HUES64 (cell line): ENCODE data around the gene C1orf87.

Source experiments
- H3K27ac ChIP-seq: 2 replicates; pipeline ENCODE4 v1.7.0; 2013; ENCODE audit warnings: low read depth, low read length, inconsistent platforms
- H3K27me3 ChIP-seq: 2 replicates; pipeline ENCODE4 v1.6.1; 2013; ENCODE audit warnings: mild to moderate bottlenecking, low read length; ENCODE audit not compliant: insufficient read depth
- H3K36me3 ChIP-seq: 2 replicates; pipeline ENCODE4 v1.6.1; 2013; ENCODE audit warnings: mild to moderate bottlenecking, low read length; ENCODE audit not compliant: insufficient read depth
- H3K4me1 ChIP-seq: 2 replicates; pipeline ENCODE4 v1.6.1; 2013; ENCODE audit warnings: mild to moderate bottlenecking, low read length, moderate library complexity; ENCODE audit not compliant: insufficient read depth
- H3K4me3 ChIP-seq: 2 replicates; pipeline ENCODE4 v1.5.1; 2013; ENCODE audit warnings: mild to moderate bottlenecking, low read length, moderate library complexity
- H3K9ac ChIP-seq: 2 replicates; pipeline ENCODE4 v1.6.1; 2013; ENCODE audit warnings: mild to moderate bottlenecking, low read depth, low read length
- H3K9me3 ChIP-seq: 2 replicates; pipeline ENCODE4 v1.6.1; 2013; ENCODE audit warnings: low read depth, low read length; ENCODE audit not compliant: insufficient read depth
- WGBS: fragments of 150-250, 120-280 bp; methylation state at CpG from one replicate; pipeline ENCODE4 v1.1.7; 2013; ENCODE audit warnings: missing lambda C conversion rate; 5-methylcytosine and 5-hydroxymethylcytosine counted together

C1orf87 gene

GRCh38 chr1:60101516-60101915 lies 27.9 kb upstream of the C1orf87 start:
- Histone ChIP-seq H3K4me3 (no peak overlapping the region), H3K36me3 (no peaks in the 10 kb centered on the region), H3K27ac (no peak overlapping the region), H3K9me3 (no peaks in the 10 kb centered on the region), H3K27me3 (no peaks in the 10 kb centered on the region), H3K9ac (no peak overlapping the region), H3K4me1 (no peaks in the 10 kb centered on the region)
- 92% methylated on average over 2 of the region's 2 CpGs for WGBS

- Histone ChIP-seq H3K4me1 (no peaks in the 10 kb centered on the region), H3K36me3 (no peaks in the 10 kb centered on the region), H3K27me3 (no peaks in the 10 kb centered on the region), H3K27ac (no peak overlapping the region), H3K9me3 (no peaks in the 10 kb centered on the region), H3K9ac (no peak overlapping the region), H3K4me3 (no peak overlapping the region)
- 94% methylated on average over 6 of the region's 6 CpGs for WGBS
Measured at GRCh38 chr1:60091195-60091715, 17.7 kb upstream of the C1orf87 start.

- no peak overlapping the region for H3K9ac ChIP-seq
- no peak overlapping the region for H3K27ac ChIP-seq
- no peaks in the 10 kb centered on the region for H3K4me1 ChIP-seq
- WGBS: 92% methylated on average over 2 of the region's 2 CpGs
- no peak overlapping the region for H3K4me3 ChIP-seq
- no peaks in the 10 kb centered on the region for H3K36me3 ChIP-seq
- no peaks in the 10 kb centered on the region for H3K27me3 ChIP-seq
- H3K9me3 ChIP-seq: no peaks in the 10 kb centered on the region
Measured at GRCh38 chr1:60090655-60091054, 17.1 kb upstream of the C1orf87 start.

GRCh38 chr1:60088620-60089155 lies 15.1 kb upstream of the C1orf87 start:
- Histone ChIP-seq H3K36me3 (no peaks in the 10 kb centered on the region), H3K9ac (no peak overlapping the region), H3K4me1 (no peaks in the 10 kb centered on the region), H3K27me3 (no peaks in the 10 kb centered on the region), H3K27ac (no peak overlapping the region), H3K9me3 (no peaks in the 10 kb centered on the region), H3K4me3 (no peak overlapping the region)
- 90% methylated on average over 5 of the region's 5 CpGs for WGBS

- Histone ChIP-seq H3K9me3 (no peaks in the 10 kb centered on the region), H3K36me3 (no peaks in the 10 kb centered on the region), H3K9ac (no peak overlapping the region), H3K27ac (no peak overlapping the region), H3K4me1 (no peaks in the 10 kb centered on the region), H3K27me3 (no peaks in the 10 kb centered on the region), H3K4me3 (no peak overlapping the region)
Measured at GRCh38 chr1:60087681-60088080, 14.1 kb upstream of the C1orf87 start.

GRCh38 chr1:60078182-60078581 lies 4.6 kb upstream of the C1orf87 start:
- 93% methylated on average over 4 of the region's 4 CpGs for WGBS
- peaks cover 11% of the 10 kb centered on the region for H3K27me3 ChIP-seq
- no peaks in the 10 kb centered on the region for H3K9me3 ChIP-seq

GRCh38 chr1:60071296-60071695 lies 2.3 kb downstream of the C1orf87 start:
- no peak overlapping the region for H3K4me3 ChIP-seq
- no peaks in the 10 kb centered on the region for H3K4me1 ChIP-seq
- no peaks in the 10 kb centered on the region for H3K36me3 ChIP-seq
- H3K27ac ChIP-seq: no peak overlapping the region
- H3K27me3 ChIP-seq: peaks cover 29% of the 10 kb centered on the region
- WGBS: 55% methylated on average over 1 of the region's 1 CpG
- H3K9ac ChIP-seq: no peak overlapping the region
- H3K9me3 ChIP-seq: no peaks in the 10 kb centered on the region

More at GRCh38 chr1:60078182-60078581, 4.6 kb upstream of the C1orf87 start:
- Histone ChIP-seq H3K36me3 (no peaks in the 10 kb centered on the region), H3K4me3 (no peak overlapping the region), H3K4me1 (no peaks in the 10 kb centered on the region), H3K9ac (no peak overlapping the region), H3K27ac (no peak overlapping the region)

- H3K27ac ChIP-seq: no peak overlapping the region
- no peaks in the 10 kb centered on the region for H3K36me3 ChIP-seq
- H3K4me1 ChIP-seq: no peaks in the 10 kb centered on the region
- peaks cover 29% of the 10 kb centered on the region for H3K27me3 ChIP-seq
- 94% methylated on average over 1 of the region's 1 CpG for WGBS
- no peak overlapping the region for H3K4me3 ChIP-seq
- no peak overlapping the region for H3K9ac ChIP-seq
- H3K9me3 ChIP-seq: no peaks in the 10 kb centered on the region
Measured at GRCh38 chr1:60069691-60070090, 3.9 kb downstream of the C1orf87 start.

- Histone ChIP-seq H3K4me3 (no peak overlapping the region), H3K27me3 (peaks cover 21% of the 10 kb centered on the region), H3K9ac (no peak overlapping the region), H3K36me3 (no peaks in the 10 kb centered on the region), H3K9me3 (no peaks in the 10 kb centered on the region), H3K27ac (no peak overlapping the region), H3K4me1 (no peaks in the 10 kb centered on the region)
- no CpG with 5 or more reads among the region's 1 CpG for WGBS
Measured at GRCh38 chr1:60068393-60069045, 5.1 kb downstream of the C1orf87 start.

- no peak overlapping the region for H3K9ac ChIP-seq
- H3K27ac ChIP-seq: no peak overlapping the region
- no peak overlapping the region for H3K4me3 ChIP-seq
- H3K27me3 ChIP-seq: no peaks in the 10 kb centered on the region
- no peaks in the 10 kb centered on the region for H3K36me3 ChIP-seq
- H3K9me3 ChIP-seq: no peaks in the 10 kb centered on the region
- 79% methylated on average over 1 of the region's 1 CpG for WGBS
- no peaks in the 10 kb centered on the region for H3K4me1 ChIP-seq
Measured at GRCh38 chr1:60066001-60066400, 7.6 kb downstream of the C1orf87 start.

- WGBS: 93% methylated on average over 2 of the region's 2 CpGs
- H3K36me3 ChIP-seq: no peaks in the 10 kb centered on the region
- no peak overlapping the region for H3K27ac ChIP-seq
- H3K4me3 ChIP-seq: no peak overlapping the region
- no peak overlapping the region for H3K9ac ChIP-seq
- no peaks in the 10 kb centered on the region for H3K9me3 ChIP-seq
- H3K27me3 ChIP-seq: no peaks in the 10 kb centered on the region
- no peaks in the 10 kb centered on the region for H3K4me1 ChIP-seq
Measured at GRCh38 chr1:60065199-60065598, 8.4 kb downstream of the C1orf87 start.
